Embryonic facial prominence (tissue), 1 donor: ENCODE data around the gene KIAA0319L.

Source experiments
- DNase-seq: peaks from one replicate; pipeline ENCODE4 v3.0.0-alpha.2; 2016; ENCODE audit errors: extremely low spot score

Gene KIAA0319L

GRCh38 chr1:35386290-35386689 lies 170.9 kb downstream of the KIAA0319L start:
- DNase-seq, result no peak
